ENCODE measurements around the gene DNAH6.

- TF ChIP-seq POLR2A (IDR thresholded peaks at IDR 0.05; ENCODE audit: low read depth, low read length) = no peak
- TF ChIP-seq POLR2AphosphoS5 (IDR thresholded peaks at IDR 0.05; ENCODE audit: low read depth, low read length) = no peak
Measured at GRCh38 chr2:84649058-84649457, 132.8 kb downstream of the DNAH6 start.
